Keratinocyte (primary cell): ENCODE results near the gene PLA2G2F. TPM values are rescaled to one million over a fixed set of nuclear protein-coding genes. Genes with fewer than 3 reads are reported as not detected.

Experiments
- DNase-seq: peaks from one replicate; pipeline ENCODE4 v3.0.0-alpha.2; 2011; ENCODE audit warnings: low read depth, missing footprints, low spot score
- FAIRE-seq: peaks from 2 replicates; lab custom pipeline; 2011; peaks lifted over from hg19 to GRCh38; lab: Jason Lieb, UNC
- H2AFZ ChIP-seq: 2 replicates; pipeline ENCODE4 v1.6.0; 2012; ENCODE audit warnings: low read length, control low read depth, inconsistent platforms; ENCODE audit not compliant: control insufficient read depth
- H3K27ac ChIP-seq: 2 replicates; pipeline ENCODE4 v1.5.1; 2011; ENCODE audit warnings: low read length; ENCODE audit not compliant: control insufficient read depth, insufficient read depth
- H3K27me3 ChIP-seq: 3 replicates; pipeline ENCODE4 v1.6.0; 2011; ENCODE audit warnings: low read length; ENCODE audit not compliant: control insufficient read depth, insufficient read depth; ENCODE audit errors: extremely low read depth
- H3K36me3 ChIP-seq, 2 experiments: 2 replicates in 1 of 2; 3 replicates in 1 of 2; pipeline ENCODE4 v1.5.1; 2011; ENCODE audit warnings: low read length in 2 of 2, mild to moderate bottlenecking in 1 of 2; ENCODE audit not compliant: control insufficient read depth in 2 of 2, insufficient read depth in 2 of 2; ENCODE audit errors: extremely low read depth in 1 of 2
- H3K4me1 ChIP-seq: 3 replicates; pipeline ENCODE4 v1.5.1; 2011; ENCODE audit warnings: low read length; ENCODE audit not compliant: control insufficient read depth, insufficient read depth; ENCODE audit errors: extremely low read depth
- H3K4me2 ChIP-seq: 3 replicates; pipeline ENCODE4 v1.6.0; 2011; ENCODE audit warnings: low read depth, low read length; ENCODE audit not compliant: control insufficient read depth, insufficient read depth; ENCODE audit errors: extremely low read depth
- H3K4me3 ChIP-seq, 3 experiments: fragments of 200-600 bp in 1 of 3; sonication (generic) in 1 of 3; 2 replicates in 2 of 3; 3 replicates in 1 of 3; pipeline ENCODE4 v1.5.1; 2011 to 2016; ENCODE audit warnings: low read length in 3 of 3, mild to moderate bottlenecking in 3 of 3, control low read depth in 2 of 3, inconsistent platforms in 1 of 3, low read depth in 1 of 3, mixed read lengths in 1 of 3, mixed run types in 1 of 3, moderate library complexity in 1 of 3; ENCODE audit not compliant: control insufficient read depth in 2 of 3, insufficient read depth in 2 of 3; ENCODE audit errors: extremely low read depth in 1 of 3
- H3K79me2 ChIP-seq: 2 replicates; pipeline ENCODE4 v1.6.0; 2012; ENCODE audit warnings: low read length; ENCODE audit not compliant: control insufficient read depth, insufficient read depth
- H3K9ac ChIP-seq: 3 replicates; pipeline ENCODE4 v1.6.0; 2011; ENCODE audit warnings: low read length; ENCODE audit not compliant: control insufficient read depth, insufficient read depth; ENCODE audit errors: extremely low read depth
- H3K9me1 ChIP-seq: 3 replicates; pipeline ENCODE4 v1.6.0; 2011; ENCODE audit warnings: low read length; ENCODE audit not compliant: control insufficient read depth, insufficient read depth; ENCODE audit errors: extremely low read depth
- H3K9me3 ChIP-seq: 2 replicates; pipeline ENCODE4 v1.5.1; 2012; ENCODE audit warnings: low read depth, low read length; ENCODE audit not compliant: control insufficient read depth
- H4K20me1 ChIP-seq: 3 replicates; pipeline ENCODE4 v1.6.0; 2011; ENCODE audit warnings: low read length; ENCODE audit not compliant: control insufficient read depth, insufficient read depth; ENCODE audit errors: extremely low read depth
- CTCF ChIP-seq, 3 experiments: IDR thresholded peaks in 1 of 3; conservative IDR thresholded peaks in 1 of 3; optimal IDR thresholded peaks in 1 of 3; 2 replicates in 2 of 3; 3 replicates in 1 of 3; pipeline versions ENCODE3 to v1.5.1; 2011; ENCODE audit warnings: low read length in 3 of 3, mild to moderate bottlenecking in 3 of 3, moderate library complexity in 2 of 3, control low read depth in 1 of 3, inconsistent platforms in 1 of 3; ENCODE audit not compliant: insufficient read depth in 2 of 3; ENCODE audit errors: extremely low read depth in 1 of 3
- EZH2 ChIP-seq: IDR thresholded peaks from one replicate; pipeline ENCODE4 v1.6.1; 2012; ENCODE audit warnings: inconsistent platforms, mild to moderate bottlenecking, low read length, moderate library complexity
- dilution Hi-C: fragments of 300-500 bp; cut with MboI; formaldehyde crosslinking; loops from one replicate; pipeline ENCODE4 v1.7.0; 2020; ENCODE audit warnings: low sequenced_read_pairs; ENCODE audit not compliant: extremely low pct_ligation_motif_present
- polyA plus RNA-seq, 5 experiments: library from polyadenylated mRNA; depleted of rRNA in 3 of 5; stranded (reverse) in 3 of 5; stranded (forward) in 1 of 5; unstranded in 1 of 5; fragments of >200 nt; gene quantifications; 1 replicate in 1 of 5; 2 replicates in 3 of 5; 3 replicates in 1 of 5; pipeline versions ENCODE4 v1.2.1 to v1.2.3, GENCODE V29; 2011 to 2012; ENCODE audit warnings: missing spikeins in 2 of 5, low read depth in 1 of 5, low replicate concordance in 1 of 5

Gene PLA2G2F
- polyA plus RNA-seq, 1 donor (not counting 4 experiments of a cell fraction or from before 2014, with no cell fraction given): 0.26 TPM

DNA sequence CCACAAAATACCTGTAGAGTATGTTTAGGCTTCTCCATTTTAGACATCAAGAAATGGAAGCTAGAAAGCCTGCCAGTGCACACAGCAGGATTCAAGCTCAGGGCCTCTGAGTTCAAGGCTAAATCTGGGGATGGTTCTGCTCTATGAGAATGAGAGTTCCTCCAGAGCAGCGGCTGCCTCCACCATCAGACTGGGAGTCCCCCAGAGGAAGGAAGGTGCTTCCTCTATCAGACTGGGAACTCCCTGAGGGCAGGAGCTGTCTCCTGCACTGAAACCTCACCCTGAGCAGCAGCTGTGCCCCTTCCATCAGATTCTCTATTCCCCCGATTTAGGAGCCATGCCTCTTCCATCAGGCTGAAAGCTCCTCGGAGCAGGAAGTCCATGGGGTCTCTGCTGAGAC, 49.0 kb upstream of the PLA2G2F start:
- no peak overlapping the region for H3K27ac ChIP-seq
- dilution Hi-C loops: no loop called here
- H3K27me3 ChIP-seq: peaks cover 6% of the 10 kb centered on the region
- no peak overlapping the region for H3K4me3 ChIP-seq
- H2AFZ ChIP-seq: no peak overlapping the region
- no peaks in the 10 kb centered on the region for H3K36me3 ChIP-seq
- no peaks in the 10 kb centered on the region for H3K79me2 ChIP-seq
- no peaks in the 10 kb centered on the region for H3K9me3 ChIP-seq
- H3K4me1 ChIP-seq: no peaks in the 10 kb centered on the region
- TF ChIP-seq EZH2: no peak
- TF ChIP-seq CTCF (optimal IDR thresholded peaks at IDR 0.05 in 1 of 3, IDR thresholded peaks at IDR 0.05 in 1 of 3, conservative IDR thresholded peaks at IDR 0.05 in 1 of 3; ENCODE audit: extremely low read depth in 1 of 3, insufficient read depth in 2 of 3, low read length in 3 of 3): no peak
- no peak overlapping the region for H3K4me2 ChIP-seq
- DNase-seq (no peak), FAIRE-seq (no peak)
- H3K9ac ChIP-seq: no peak overlapping the region
- no peaks in the 10 kb centered on the region for H3K9me1 ChIP-seq
- no peaks in the 10 kb centered on the region for H4K20me1 ChIP-seq

GRCh38 chr1:20090641-20091040, 48.5 kb upstream of the PLA2G2F start:
- Histone ChIP-seq H3K9ac (no peak overlapping the region), H3K4me1 (no peaks in the 10 kb centered on the region), H3K4me2 (no peak overlapping the region), H3K9me3 (no peaks in the 10 kb centered on the region), H3K9me1 (no peaks in the 10 kb centered on the region), H2AFZ (no peak overlapping the region), H3K79me2 (no peaks in the 10 kb centered on the region), H4K20me1 (no peaks in the 10 kb centered on the region), H3K36me3 (no peaks in the 10 kb centered on the region), H3K4me3 (no peak overlapping the region), H3K27me3 (peaks cover 6% of the 10 kb centered on the region), H3K27ac (no peak overlapping the region)
- DNase-seq (no peak), FAIRE-seq (no peak)
- dilution Hi-C loops: no loop called here
- no peak for TF ChIP-seq EZH2
- no peak for TF ChIP-seq CTCF (optimal IDR thresholded peaks at IDR 0.05 in 1 of 3, IDR thresholded peaks at IDR 0.05 in 1 of 3, conservative IDR thresholded peaks at IDR 0.05 in 1 of 3; ENCODE audit: extremely low read depth in 1 of 3, insufficient read depth in 2 of 3, low read length in 3 of 3)
